Glomerular endothelial cell (primary cell): Measurements from ENCODE around the gene SPRR2B. TPM values are rescaled to one million over a fixed set of nuclear protein-coding genes. Genes with fewer than 3 reads are reported as not detected.
"Not testable (repeated sequence)": the region's sequence is repeated elsewhere in the genome, so short reads cannot be mapped to it uniquely, and the experiment has no call there.

Experiments
- DNase-seq: peaks from one replicate; pipeline ENCODE4 v3.0.0-alpha.2; 2011; ENCODE audit warnings: low read depth, low spot score; ENCODE audit errors: extremely low read depth
- total RNA-seq: library from RNA; depleted of rRNA; stranded (reverse); fragments of >200 nt; gene quantifications from 2 replicates; pipeline ENCODE4 v1.2.3, GENCODE V29; 2015

Gene SPRR2B
- total RNA-seq, 1 donor from 2014 or later, result not detected

DNA sequence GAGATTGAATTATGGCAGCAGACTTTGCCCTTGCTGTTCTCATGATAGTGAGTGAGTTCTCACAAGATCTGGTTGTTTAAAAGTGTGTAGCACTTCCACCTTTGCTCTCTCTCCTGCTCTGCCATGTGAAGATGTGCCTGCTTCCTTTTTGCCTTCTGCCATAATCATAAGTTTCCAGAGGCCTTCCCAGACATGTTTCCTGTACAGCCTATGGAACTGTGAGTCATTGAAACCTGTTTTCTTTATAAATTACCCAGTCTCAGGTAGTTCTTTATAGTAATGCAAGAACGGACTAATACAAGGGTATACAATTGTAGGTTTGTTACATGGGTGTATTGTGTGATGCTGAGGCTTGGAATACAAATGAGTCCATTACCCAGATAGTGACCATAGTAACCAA lies 36.2 kb downstream of the SPRR2B start:
- no peak for DNase-seq

DNA sequence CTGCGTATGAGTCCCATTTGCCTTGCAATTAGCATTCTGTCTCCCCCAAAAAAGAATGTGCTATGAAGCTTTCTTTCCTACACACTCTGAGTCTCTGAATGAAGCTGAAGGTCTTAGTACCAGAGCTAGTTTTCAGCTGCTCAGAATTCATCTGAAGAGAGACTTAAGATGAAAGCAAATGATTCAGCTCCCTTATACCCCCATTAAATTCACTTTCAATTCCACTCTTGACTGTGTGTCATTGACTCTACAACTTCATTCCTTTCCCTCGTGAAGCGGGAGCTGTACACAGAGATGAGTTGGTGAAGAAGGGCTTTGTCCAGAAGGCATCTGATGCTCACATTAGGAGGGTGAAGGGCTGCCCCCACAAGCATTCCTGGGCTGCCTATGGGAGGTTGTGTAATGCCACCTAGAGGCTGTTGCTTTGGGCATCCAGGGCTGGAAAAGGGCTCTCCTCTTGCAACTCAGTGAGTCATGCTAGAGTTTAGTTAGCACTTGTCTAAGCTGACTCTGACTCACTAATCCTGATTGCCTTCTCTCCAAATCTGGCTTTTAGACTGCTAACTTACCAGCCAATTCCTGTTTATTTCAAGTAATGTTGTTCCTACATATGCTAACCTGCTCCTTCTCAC lies 38.6 kb downstream of the SPRR2B start:
- no peak for DNase-seq

DNA sequence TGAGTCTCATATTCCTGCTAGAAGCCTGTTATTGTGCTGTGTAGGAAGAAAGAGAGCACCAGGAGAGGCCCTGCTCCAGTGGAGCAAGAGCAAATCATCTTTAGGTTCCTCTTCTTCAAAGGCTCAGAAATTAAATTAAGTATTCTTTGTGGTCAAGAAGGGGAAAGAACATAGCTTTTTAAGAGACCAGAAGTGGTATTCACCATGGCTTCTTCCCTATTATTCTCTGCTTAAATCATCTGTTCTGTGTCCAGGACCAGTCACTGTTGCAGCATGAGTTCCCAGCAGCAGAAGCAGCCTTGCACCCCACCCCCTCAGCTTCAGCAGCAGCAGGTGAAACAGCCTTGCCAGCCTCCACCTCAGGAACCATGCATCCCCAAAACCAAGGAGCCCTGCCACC lies 39.3 kb downstream of the SPRR2B start:
- DNase-seq, result no peak

DNA sequence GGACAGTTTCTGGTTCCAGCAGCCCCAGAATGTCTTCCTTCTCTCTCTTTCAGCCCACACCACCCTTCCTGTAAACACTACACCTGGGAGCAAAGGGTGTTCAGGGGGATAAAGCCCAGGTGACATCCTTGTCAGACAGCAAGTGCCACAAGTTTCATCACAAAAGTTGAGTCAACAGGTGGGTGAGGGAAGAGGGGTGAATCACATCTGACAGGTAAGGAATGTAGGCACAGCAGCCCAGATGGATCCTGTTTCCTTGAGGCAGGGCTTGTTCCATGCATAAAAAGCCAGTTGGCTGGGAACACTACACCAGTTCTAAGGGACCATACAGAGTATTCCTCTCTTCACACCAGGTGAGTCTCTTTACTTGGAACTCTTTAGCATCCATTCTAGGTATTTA lies 40.5 kb downstream of the SPRR2B start, which contains the start of gene SPRR1B:
TSS of gene SPRR1B (plus strand) at position 309 of the 400 bp plus-strand sequence. CDS start 1,143 bp downstream, outside the sequence.
- no peak for DNase-seq

DNA sequence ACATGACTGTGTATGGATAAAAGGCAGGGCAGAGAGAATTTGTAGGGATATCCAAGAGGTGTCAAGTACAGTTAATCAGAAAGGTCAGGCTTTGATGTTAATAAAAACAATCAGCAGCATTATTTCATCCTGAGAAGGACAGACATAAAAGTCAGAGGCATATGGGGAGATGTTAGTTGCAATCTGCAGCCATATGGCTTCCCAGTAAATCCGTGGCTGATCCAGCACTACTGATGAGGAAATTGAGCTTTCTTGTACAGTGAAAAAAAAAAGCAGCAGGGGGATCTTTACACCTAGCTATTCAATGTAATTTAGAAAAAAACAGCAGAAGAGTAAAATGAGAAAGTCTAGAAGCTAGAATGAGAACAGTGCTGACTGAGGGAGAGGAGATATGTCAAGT lies 42.6 kb downstream of the SPRR2B start:
- DNase-seq, result no peak

DNA sequence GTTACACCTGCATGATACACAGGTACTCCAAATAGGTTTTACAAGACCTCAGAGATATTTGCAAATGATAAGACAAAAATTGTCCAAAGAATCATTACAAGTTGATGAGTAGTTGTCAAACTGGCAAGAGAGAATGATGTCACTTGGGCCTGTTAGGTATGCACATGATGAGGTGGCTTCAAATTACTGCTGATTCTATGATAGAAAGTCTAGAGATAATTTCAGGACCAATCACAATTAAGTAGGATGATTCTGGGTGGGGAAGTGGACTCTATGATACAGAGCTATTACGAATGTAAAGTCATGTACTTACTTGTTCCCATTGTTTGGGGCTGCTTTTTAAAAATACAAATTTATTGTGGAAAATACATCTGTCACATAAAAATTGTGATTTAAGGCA lies 45.6 kb downstream of the SPRR2B start:
- no peak for DNase-seq

DNA sequence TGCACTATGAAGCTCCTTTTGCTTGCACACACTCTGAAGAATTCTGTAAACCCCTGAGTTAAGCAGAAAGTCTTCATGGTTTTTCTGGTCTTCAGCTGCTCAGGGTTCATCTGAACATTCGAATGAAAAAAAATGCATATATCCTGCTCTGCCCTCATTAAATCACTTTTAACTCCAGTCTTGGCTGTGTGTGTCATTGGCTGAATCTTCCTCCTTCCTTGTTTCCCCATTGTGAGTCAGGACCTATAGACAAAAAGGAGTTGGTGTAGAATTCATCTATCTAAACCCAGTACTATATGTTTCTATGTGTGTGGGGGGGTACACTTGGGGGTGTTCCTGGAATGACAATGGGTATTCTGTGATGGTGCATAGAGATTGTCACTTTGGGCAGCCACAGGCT lies 47.0 kb downstream of the SPRR2B start:
- DNase-seq, result no peak

DNA sequence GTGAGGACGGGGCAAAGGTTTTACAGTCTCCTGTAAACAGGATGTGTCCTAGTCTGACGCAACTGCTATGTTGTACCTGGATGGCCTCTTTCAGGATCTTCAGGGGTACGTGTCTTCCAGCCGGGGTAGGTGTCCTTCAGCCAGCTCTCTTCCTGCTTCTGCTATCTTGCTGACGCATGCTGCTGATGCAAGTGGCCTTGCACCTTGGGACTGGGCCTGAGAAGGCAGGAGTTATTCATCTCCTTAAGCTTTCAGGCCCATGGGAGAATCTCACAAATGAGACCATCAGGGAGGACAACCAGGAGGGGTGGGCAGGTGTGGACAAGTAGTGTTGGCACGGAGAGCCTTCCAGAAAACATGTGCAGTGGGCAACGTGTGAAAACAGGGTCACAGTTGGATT lies 48.3 kb downstream of the SPRR2B start:
- DNase-seq, result no peak

DNA sequence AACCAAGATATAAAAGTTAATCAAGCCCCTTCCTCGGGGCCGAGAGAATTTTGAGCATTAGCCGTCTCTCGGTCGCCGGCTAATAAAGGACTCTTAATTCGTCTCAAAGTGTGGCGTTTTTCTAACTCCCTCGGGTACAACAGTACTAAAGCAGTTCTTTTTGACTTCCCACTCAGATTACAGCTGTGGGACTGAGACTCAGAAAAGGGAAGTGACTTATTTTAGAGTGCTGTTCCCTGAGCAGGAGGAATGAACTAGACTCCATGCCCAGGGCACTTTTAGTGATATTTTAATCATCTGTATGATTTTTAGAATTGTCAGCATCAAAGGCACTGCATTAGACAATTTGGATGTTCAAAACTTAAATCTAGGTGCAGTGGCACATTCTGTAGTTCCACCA lies 49.1 kb downstream of the SPRR2B start:
- DNase-seq, result not testable (repeated sequence)

DNA sequence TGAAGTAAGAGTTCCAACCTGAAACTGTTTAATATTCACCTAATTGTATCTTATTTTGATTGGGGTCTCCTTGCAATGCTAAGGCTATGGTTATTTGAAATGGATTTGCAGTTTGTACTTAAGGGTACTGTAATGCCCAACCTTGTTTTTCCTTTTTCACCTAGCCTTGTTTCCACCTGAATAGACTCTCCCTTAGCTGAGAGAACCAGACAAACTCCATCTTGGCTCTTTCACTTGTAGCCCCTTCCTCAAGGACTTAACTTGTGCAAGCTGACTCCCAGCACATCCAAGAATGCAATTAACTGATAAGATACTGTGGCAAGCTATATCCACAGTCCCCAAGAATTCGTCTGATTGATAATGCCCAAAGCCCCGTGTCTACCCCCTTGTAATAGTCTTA lies 49.6 kb downstream of the SPRR2B start:
- DNase-seq, result not testable (repeated sequence)

Other genes starting within 250 kb of the SPRR2B start
- not detected in 2 replicates for gene LCE1A, start 244.1 kb downstream of the SPRR2B start, total RNA-seq
- not detected in 2 replicates for gene LCE6A, start 228.8 kb downstream of the SPRR2B start, total RNA-seq
- not detected in 2 replicates for gene LCE7A, start 211.6 kb downstream of the SPRR2B start, total RNA-seq
- gene SMCP, start 193.3 kb downstream of the SPRR2B start, total RNA-seq, result not detected in 2 replicates
- not detected in 2 replicates for gene IVL, start 163.1 kb downstream of the SPRR2B start, total RNA-seq
- gene SPRR5, start 124.4 kb downstream of the SPRR2B start, total RNA-seq, result not detected in 2 replicates
- gene SPRR4, start 101.0 kb downstream of the SPRR2B start, total RNA-seq, result not detected in 2 replicates
- gene SPRR1A, start 87.5 kb downstream of the SPRR2B start, total RNA-seq, result not detected in 2 replicates
- not detected in 2 replicates for gene SPRR3, start 69.9 kb downstream of the SPRR2B start, total RNA-seq
- not detected in 2 replicates for gene SPRR1B, start 40.4 kb downstream of the SPRR2B start, total RNA-seq
- gene SPRR2D, start 30.5 kb downstream of the SPRR2B start, total RNA-seq, result not detected in 2 replicates
- gene SPRR2A, start 14.1 kb downstream of the SPRR2B start, total RNA-seq, result not detected in 2 replicates
- not detected in 2 replicates for gene SPRR2E, start 22.9 kb upstream of the SPRR2B start, total RNA-seq
- not detected in 2 replicates for gene SPRR2F, start 41.9 kb upstream of the SPRR2B start, total RNA-seq
- not detected in 2 replicates for gene SPRR2G, start 79.3 kb upstream of the SPRR2B start, total RNA-seq
- not detected in 2 replicates for gene LELP1, start 131.8 kb upstream of the SPRR2B start, total RNA-seq
- not detected in 2 replicates for gene PRR9, start 146.0 kb upstream of the SPRR2B start, total RNA-seq
- not detected in 2 replicates for gene LORICRIN, start 188.1 kb upstream of the SPRR2B start, total RNA-seq
- gene PGLYRP3, start 241.3 kb upstream of the SPRR2B start, total RNA-seq, result not detected in 2 replicates